Measurements from ENCODE around the gene MOBP. TPM values are rescaled to one million over a fixed set of nuclear protein-coding genes. Genes with fewer than 3 reads are reported as not detected.

MOBP gene
- total RNA-seq, 1 experiment from 2014 or later, result not detected

DNA sequence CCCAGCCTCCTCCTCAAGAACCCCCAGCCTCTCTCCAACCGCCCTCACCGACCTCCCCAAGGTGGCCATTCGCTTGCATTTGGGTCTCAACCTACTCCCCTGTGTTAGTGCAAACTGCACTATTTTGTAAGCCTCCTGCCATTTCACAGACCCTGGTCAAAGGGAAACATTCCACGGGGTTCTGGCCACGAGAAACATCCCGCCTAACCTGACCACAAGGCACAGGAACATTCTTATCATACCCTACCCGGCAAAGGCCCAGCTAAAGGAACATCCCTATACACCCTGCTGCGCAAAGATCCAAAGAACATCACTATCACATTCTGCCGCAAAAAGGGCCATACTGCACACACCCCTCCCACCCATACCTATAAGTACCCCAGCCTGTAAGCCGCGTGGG is 38.0 kb upstream of the MOBP start:
- Histone ChIP-seq H4K20me1 (ENCODE audit: insufficient read depth) (no peaks in the 10 kb centered on the region), H3K27me3 (ENCODE audit: insufficient read depth, low read length) (no peaks in the 10 kb centered on the region), H3K4me1 (ENCODE audit: control insufficient read depth in 1 of 2, insufficient read depth in 2 of 2, low read length in 2 of 2) (peaks cover 0 to 9% of the 10 kb centered on the region in 2 experiments; a peak in 1 of 4 replicates), H3K9me2 (ENCODE audit: insufficient read depth) (no peaks in the 10 kb centered on the region), H3K4me3 (replicated peaks in 1 of 2; ENCODE audit: low read depth in 1 of 2, low read length in 2 of 2) (no peak overlapping the region), H2AFZ (ENCODE audit: low read depth, low read length, poor library complexity, severe bottlenecking) (no peak overlapping the region), H3K36me3 (ENCODE audit: control insufficient read depth in 1 of 2, insufficient read depth in 2 of 2, low read length in 2 of 2) (no peaks in the 10 kb centered on the region), H3K79me2 (ENCODE audit: insufficient read depth, low read length) (no peaks in the 10 kb centered on the region), H3K9me3 (ENCODE audit: control insufficient read depth in 1 of 2, insufficient read depth in 1 of 2, low read depth in 1 of 2, low read length in 2 of 2) (no peaks in the 10 kb centered on the region), H3K27ac (ENCODE audit: low read depth, low read length) (no peak overlapping the region), H3K9ac (ENCODE audit: low read length) (no peak overlapping the region), H3K4me2 (ENCODE audit: low read length) (no peak overlapping the region)
- BruUV-seq (replicated peaks), result no TSS peak
- ChIA-PET RAD21 (ENCODE audit: low non-redundant PET in 1 of 2, low total read pairs in 2 of 2, uncharacterized antibody in 2 of 2, unreplicated experiment in 2 of 2) (no interaction called here), CTCF (no interaction called here), POLR2A (no interaction called here)
- DNase-seq (ENCODE audit: low read depth, low spot score), result no peak
- ATAC-seq, result no peak
- TF ChIP-seq, protein P1, sequence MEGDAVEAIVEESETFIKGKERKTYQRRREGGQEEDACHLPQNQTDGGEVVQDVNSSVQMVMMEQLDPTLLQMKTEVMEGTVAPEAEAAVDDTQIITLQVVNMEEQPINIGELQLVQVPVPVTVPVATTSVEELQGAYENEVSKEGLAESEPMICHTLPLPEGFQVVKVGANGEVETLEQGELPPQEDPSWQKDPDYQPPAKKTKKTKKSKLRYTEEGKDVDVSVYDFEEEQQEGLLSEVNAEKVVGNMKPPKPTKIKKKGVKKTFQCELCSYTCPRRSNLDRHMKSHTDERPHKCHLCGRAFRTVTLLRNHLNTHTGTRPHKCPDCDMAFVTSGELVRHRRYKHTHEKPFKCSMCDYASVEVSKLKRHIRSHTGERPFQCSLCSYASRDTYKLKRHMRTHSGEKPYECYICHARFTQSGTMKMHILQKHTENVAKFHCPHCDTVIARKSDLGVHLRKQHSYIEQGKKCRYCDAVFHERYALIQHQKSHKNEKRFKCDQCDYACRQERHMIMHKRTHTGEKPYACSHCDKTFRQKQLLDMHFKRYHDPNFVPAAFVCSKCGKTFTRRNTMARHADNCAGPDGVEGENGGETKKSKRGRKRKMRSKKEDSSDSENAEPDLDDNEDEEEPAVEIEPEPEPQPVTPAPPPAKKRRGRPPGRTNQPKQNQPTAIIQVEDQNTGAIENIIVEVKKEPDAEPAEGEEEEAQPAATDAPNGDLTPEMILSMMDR (IDR thresholded peaks at IDR 0.05 in 2 of 3, conservative IDR thresholded peaks at IDR 0.05 in 1 of 3; ENCODE audit: borderline replicate concordance in 1 of 3, insufficient read depth in 1 of 3, low read depth in 2 of 3, low read length in 2 of 3), result no peak
- TF ChIP-seq, protein P2, sequence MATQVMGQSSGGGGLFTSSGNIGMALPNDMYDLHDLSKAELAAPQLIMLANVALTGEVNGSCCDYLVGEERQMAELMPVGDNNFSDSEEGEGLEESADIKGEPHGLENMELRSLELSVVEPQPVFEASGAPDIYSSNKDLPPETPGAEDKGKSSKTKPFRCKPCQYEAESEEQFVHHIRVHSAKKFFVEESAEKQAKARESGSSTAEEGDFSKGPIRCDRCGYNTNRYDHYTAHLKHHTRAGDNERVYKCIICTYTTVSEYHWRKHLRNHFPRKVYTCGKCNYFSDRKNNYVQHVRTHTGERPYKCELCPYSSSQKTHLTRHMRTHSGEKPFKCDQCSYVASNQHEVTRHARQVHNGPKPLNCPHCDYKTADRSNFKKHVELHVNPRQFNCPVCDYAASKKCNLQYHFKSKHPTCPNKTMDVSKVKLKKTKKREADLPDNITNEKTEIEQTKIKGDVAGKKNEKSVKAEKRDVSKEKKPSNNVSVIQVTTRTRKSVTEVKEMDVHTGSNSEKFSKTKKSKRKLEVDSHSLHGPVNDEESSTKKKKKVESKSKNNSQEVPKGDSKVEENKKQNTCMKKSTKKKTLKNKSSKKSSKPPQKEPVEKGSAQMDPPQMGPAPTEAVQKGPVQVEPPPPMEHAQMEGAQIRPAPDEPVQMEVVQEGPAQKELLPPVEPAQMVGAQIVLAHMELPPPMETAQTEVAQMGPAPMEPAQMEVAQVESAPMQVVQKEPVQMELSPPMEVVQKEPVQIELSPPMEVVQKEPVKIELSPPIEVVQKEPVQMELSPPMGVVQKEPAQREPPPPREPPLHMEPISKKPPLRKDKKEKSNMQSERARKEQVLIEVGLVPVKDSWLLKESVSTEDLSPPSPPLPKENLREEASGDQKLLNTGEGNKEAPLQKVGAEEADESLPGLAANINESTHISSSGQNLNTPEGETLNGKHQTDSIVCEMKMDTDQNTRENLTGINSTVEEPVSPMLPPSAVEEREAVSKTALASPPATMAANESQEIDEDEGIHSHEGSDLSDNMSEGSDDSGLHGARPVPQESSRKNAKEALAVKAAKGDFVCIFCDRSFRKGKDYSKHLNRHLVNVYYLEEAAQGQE (IDR thresholded peaks at IDR 0.05; ENCODE audit: low read depth), result no peak
- TF ChIP-seq, protein P3, sequence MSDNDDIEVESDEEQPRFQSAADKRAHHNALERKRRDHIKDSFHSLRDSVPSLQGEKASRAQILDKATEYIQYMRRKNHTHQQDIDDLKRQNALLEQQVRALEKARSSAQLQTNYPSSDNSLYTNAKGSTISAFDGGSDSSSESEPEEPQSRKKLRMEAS (IDR thresholded peaks at IDR 0.05), result no peak
- TF ChIP-seq EZH2 (IDR thresholded peaks at IDR 0.05) (no peak), ELF1 (IDR thresholded peaks at IDR 0.05; ENCODE audit: borderline replicate concordance, low read depth) (no peak), YY1 (IDR thresholded peaks at IDR 0.05; ENCODE audit: extremely low read depth, insufficient replicate concordance, low read depth, low read length) (no peak), TCF7L2 (IDR thresholded peaks at IDR 0.05; ENCODE audit: borderline replicate concordance, extremely low read depth, insufficient read depth, insufficient read length) (no peak), ZNF274 (IDR thresholded peaks at IDR 0.05; ENCODE audit: low read depth, low read length) (no peak)
- intact Hi-C loops (cut with micrococcal nuclease), result no loop called here
